Uterus (tissue), 4 donors: ENCODE data around the gene CDK9. TPM values are rescaled to one million over a fixed set of nuclear protein-coding genes. Genes with fewer than 3 reads are reported as not detected.

Experiments
- DNase-seq, 2 donors: peaks; one replicate each; pipeline ENCODE4 v3.0.0-alpha.2; 2019 to 2020
- H3K27ac ChIP-seq, 2 donors: fragments of 200-600 bp; sonication (generic); 1 replicate in 1 of 2; 2 replicates in 1 of 2; pipeline ENCODE4 v1.5.1; 2016 to 2018
- H3K27me3 ChIP-seq, 2 donors: fragments of 200-600 bp; sonication (generic); one replicate each; pipeline ENCODE4 v1.5.1; 2018 to 2019; ENCODE audit warnings: control low read depth in 1 of 2
- H3K36me3 ChIP-seq, 2 donors: fragments of 200-600 bp; sonication (generic); one replicate each; pipeline ENCODE4 v1.5.1; 2019; ENCODE audit warnings: control low read depth in 1 of 2
- H3K4me1 ChIP-seq, 2 donors: fragments of 200-600 bp; sonication (generic); one replicate each; pipeline ENCODE4 v1.5.1; 2018 to 2019; ENCODE audit warnings: control low read depth in 1 of 2
- H3K4me3 ChIP-seq, 2 donors: fragments of 200-600 bp; sonication (generic); 1 replicate in 1 of 2; 2 replicates in 1 of 2; pipeline ENCODE4 v1.5.1; 2018 to 2019; ENCODE audit warnings: mild to moderate bottlenecking in 1 of 2
- H3K9me3 ChIP-seq, 2 donors: fragments of 200-600 bp; sonication (generic); one replicate each; pipeline ENCODE4 v1.5.1; 2019; ENCODE audit warnings: control low read depth in 1 of 2
- CTCF ChIP-seq, 4 experiments: fragments of 200-600 bp in 2 of 4; fragments of 450-650 bp in 2 of 4; sonication (generic) in 2 of 4; IDR thresholded peaks; one replicate each; pipeline ENCODE4 v1.5.1; 2016 to 2019; ENCODE audit warnings: antibody characterized with exemption in 4 of 4, mild to moderate bottlenecking in 2 of 4, moderate library complexity in 1 of 4
- POLR2A ChIP-seq, 2 donors: fragments of 450-650 bp; IDR thresholded peaks; one replicate each; pipeline ENCODE4 v1.6.1; 2016; ENCODE audit warnings: antibody characterized with exemption in 2 of 2, mild to moderate bottlenecking in 1 of 2, moderate library complexity in 1 of 2
- intact Hi-C: fragments of 100-400 bp; cut with DNase I; formaldehyde crosslinking; loops from one replicate; pipeline ENCODE4 v1.15.1; 2023; ENCODE audit warnings: low total_unique reads
- total RNA-seq, 4 donors: library from RNA; depleted of rRNA in 3 of 4; stranded (reverse); fragments of >200 nt in 3 of 4; gene quantifications; one replicate each; pipeline versions ENCODE4 v1.1.0 to v1.2.4, GENCODE V29; 2014 to 2023
- donor health status: DM: yes; HTN: yes; CAD: no.

The CDK9 gene
- total RNA-seq, 4 donors from 2014 or later, result 30.0 to 175 (median 77.4) TPM

GRCh38 chr9:127796225-127796813, 10.5 kb downstream of the CDK9 start:
- intact Hi-C loops, result no loop called here
- no peaks in the 10 kb centered on the region for H3K36me3 ChIP-seq
- H3K4me1 ChIP-seq, result peaks cover 0 to 3% of the 10 kb centered on the region in 2 donors
- H3K27ac ChIP-seq, result peak overlapping the region; percentile 16 to 56
- no peak for TF ChIP-seq POLR2A (IDR thresholded peaks at IDR 0.05)
- TF ChIP-seq CTCF (IDR thresholded peaks at IDR 0.05), result no peak
- no peaks in the 10 kb centered on the region for H3K27me3 ChIP-seq
- DNase-seq, result peak; percentile 79
- H3K9me3 ChIP-seq, result no peaks in the 10 kb centered on the region
- H3K4me3 ChIP-seq, result no peak overlapping the region

- Histone ChIP-seq H3K27me3 (no peaks in the 10 kb centered on the region), H3K36me3 (no peaks in the 10 kb centered on the region), H3K9me3 (no peaks in the 10 kb centered on the region), H3K27ac (peak overlapping the region; percentile 16 to 56), H3K4me1 (peaks cover 0 to 3% of the 10 kb centered on the region in 2 donors), H3K4me3 (no peak overlapping the region)
- intact Hi-C loops, result no loop called here
- DNase-seq, result no peak
- no peak for TF ChIP-seq POLR2A (IDR thresholded peaks at IDR 0.05)
- no peak for TF ChIP-seq CTCF (IDR thresholded peaks at IDR 0.05)
Measured at GRCh38 chr9:127796852-127797370, 11.1 kb downstream of the CDK9 start.

- H3K36me3 ChIP-seq, result no peaks in the 10 kb centered on the region
- peak overlapping the region; percentile 67 to 82 for H3K4me3 ChIP-seq
- H3K9me3 ChIP-seq, result no peaks in the 10 kb centered on the region
- no peaks in the 10 kb centered on the region for H3K27me3 ChIP-seq
- peak; percentile 64 to 77 for DNase-seq
- TF ChIP-seq CTCF (IDR thresholded peaks at IDR 0.05), result peak in 2 of 4 experiments; percentile 5 to 39
- no peak for TF ChIP-seq POLR2A (IDR thresholded peaks at IDR 0.05)
- H3K4me1 ChIP-seq, result peaks cover 0 to 13% of the 10 kb centered on the region in 2 donors
- intact Hi-C loops, result no loop called here
- peak overlapping the region; percentile 93 to 94 for H3K27ac ChIP-seq
Measured at GRCh38 chr9:127801955-127802575, 16.2 kb downstream of the CDK9 start.

- Histone ChIP-seq H3K9me3 (no peaks in the 10 kb centered on the region), H3K4me1 (peaks cover 0 to 13% of the 10 kb centered on the region in 2 donors), H3K36me3 (no peaks in the 10 kb centered on the region), H3K27ac (peak within 1 kb of the TSS; percentile 93 to 94), H3K4me3 (peak within 1 kb of the TSS; percentile 67 to 82), H3K27me3 (no peaks in the 10 kb centered on the region)
- DNase-seq, result peak; percentile 86 to 89
- TF ChIP-seq POLR2A (IDR thresholded peaks at IDR 0.05) (peak in 1 of 2 donors; percentile 87), CTCF (IDR thresholded peaks at IDR 0.05) (peak in 1 of 4 experiments; percentile 21)
- intact Hi-C loops, result no loop called here
Measured at GRCh38 chr9:127802576-127803443, 17.0 kb downstream of the CDK9 start, which contains the start of gene FPGS. Gene FPGS, plus strand, starts transcription at chr9:127802882. Its CDS starts 43 bp downstream, at chr9:127802925.
